Astrocyte (in vitro differentiated cells and primary cell): ENCODE measurements around the gene MAP2. TPM values are rescaled to one million over a fixed set of nuclear protein-coding genes. Genes with fewer than 3 reads are reported as not detected.

ENCODE experiments used
- DNase-seq: peaks from one replicate; pipeline ENCODE4 v3.0.0-alpha.2; 2010; ENCODE audit warnings: low read depth
- FAIRE-seq: peaks from 2 replicates; lab custom pipeline; 2011; peaks lifted over from hg19 to GRCh38; lab: Jason Lieb, UNC
- H2AFZ ChIP-seq: 2 replicates; pipeline ENCODE4 v1.6.0; 2012; ENCODE audit warnings: low read depth, low read length, inconsistent platforms
- H3K27ac ChIP-seq: 2 replicates; pipeline ENCODE4 v1.5.1; 2011; ENCODE audit warnings: low read depth, low read length, inconsistent platforms
- H3K27me3 ChIP-seq: 2 replicates; pipeline ENCODE4 v1.6.0; 2011; ENCODE audit warnings: low read length, inconsistent platforms; ENCODE audit not compliant: insufficient read depth
- H3K36me3 ChIP-seq: 2 replicates; pipeline ENCODE4 v1.5.1; 2011; ENCODE audit warnings: low read length, inconsistent platforms; ENCODE audit not compliant: insufficient read depth
- H3K4me1 ChIP-seq: 2 replicates; pipeline ENCODE4 v1.5.1; 2011; ENCODE audit warnings: low read length, inconsistent platforms; ENCODE audit not compliant: insufficient read depth
- H3K4me2 ChIP-seq: 2 replicates; pipeline ENCODE4 v1.6.0; 2012; ENCODE audit warnings: low read length, inconsistent platforms
- H3K4me3 ChIP-seq: 2 replicates; pipeline ENCODE4 v1.5.1; 2011; ENCODE audit warnings: low read depth, mild to moderate bottlenecking, low read length, inconsistent platforms; ENCODE audit not compliant: insufficient read depth
- H3K79me2 ChIP-seq: 2 replicates; pipeline ENCODE4 v1.6.0; 2012; ENCODE audit warnings: mild to moderate bottlenecking, low read length, inconsistent platforms; ENCODE audit not compliant: insufficient read depth
- H3K9ac ChIP-seq: 2 replicates; pipeline ENCODE4 v1.6.0; 2012; ENCODE audit warnings: mild to moderate bottlenecking, low read length, inconsistent platforms
- H3K9me3 ChIP-seq: 2 replicates; pipeline ENCODE4 v1.5.1; 2012; ENCODE audit warnings: low read depth, mild to moderate bottlenecking, low read length, inconsistent platforms; ENCODE audit not compliant: insufficient read depth
- H4K20me1 ChIP-seq: 2 replicates; pipeline ENCODE4 v1.6.0; 2012; ENCODE audit warnings: low read length, inconsistent platforms; ENCODE audit not compliant: insufficient read depth
- H3K27ac Mint-ChIP-seq: one replicate; pipeline ENCODE4 v1.8.0; 2021; ENCODE audit warnings: mild to moderate bottlenecking, mixed read lengths; ENCODE audit not compliant: unreplicated experiment
- H3K27me3 Mint-ChIP-seq: one replicate; pipeline ENCODE4 v1.8.0; 2021; ENCODE audit warnings: low read depth, mixed read lengths; ENCODE audit not compliant: unreplicated experiment
- H3K36me3 Mint-ChIP-seq: one replicate; pipeline ENCODE4 v1.8.0; 2021; ENCODE audit warnings: low read depth, mixed read lengths; ENCODE audit not compliant: unreplicated experiment
- H3K4me1 Mint-ChIP-seq: one replicate; pipeline ENCODE4 v1.8.0; 2021; ENCODE audit warnings: low read depth, mixed read lengths; ENCODE audit not compliant: unreplicated experiment
- H3K4me3 Mint-ChIP-seq: one replicate; pipeline ENCODE4 v1.8.0; 2021; ENCODE audit warnings: mild to moderate bottlenecking, moderate library complexity, mixed read lengths; ENCODE audit not compliant: unreplicated experiment
- H3K9me3 Mint-ChIP-seq: one replicate; pipeline ENCODE4 v1.8.0; 2021; ENCODE audit warnings: mild to moderate bottlenecking, mixed read lengths; ENCODE audit not compliant: unreplicated experiment
- EZH2 ChIP-seq: IDR thresholded peaks from 2 replicates; pipeline ENCODE4 v1.6.1; 2012; ENCODE audit warnings: mild to moderate bottlenecking, low read length, inconsistent platforms; ENCODE audit not compliant: insufficient read depth
- total RNA-seq: library from RNA; stranded (reverse); gene quantifications from 2 replicates; pipeline ENCODE4 v1.2.1, GENCODE V29; 2021
- TF ChIP-seq, protein P1 (sequence below): IDR thresholded peaks from 2 replicates; pipeline ENCODE4 v1.5.1; 2011; ENCODE audit warnings: low read depth, mild to moderate bottlenecking, inconsistent platforms, low read length, moderate library complexity; ENCODE audit not compliant: insufficient read depth

The MAP2 gene
- total RNA-seq, 1 donor from 2014 or later: 15.9 TPM

- H3K27ac ChIP-seq: no peak overlapping the region
- H3K9me3 ChIP-seq: no peaks in the 10 kb centered on the region
- no peaks in the 10 kb centered on the region for H4K20me1 ChIP-seq
- no peaks in the 10 kb centered on the region for H3K4me1 ChIP-seq
- no peaks in the 10 kb centered on the region for H3K36me3 Mint-ChIP-seq
- TF ChIP-seq EZH2: no peak
- TF ChIP-seq, protein P1, sequence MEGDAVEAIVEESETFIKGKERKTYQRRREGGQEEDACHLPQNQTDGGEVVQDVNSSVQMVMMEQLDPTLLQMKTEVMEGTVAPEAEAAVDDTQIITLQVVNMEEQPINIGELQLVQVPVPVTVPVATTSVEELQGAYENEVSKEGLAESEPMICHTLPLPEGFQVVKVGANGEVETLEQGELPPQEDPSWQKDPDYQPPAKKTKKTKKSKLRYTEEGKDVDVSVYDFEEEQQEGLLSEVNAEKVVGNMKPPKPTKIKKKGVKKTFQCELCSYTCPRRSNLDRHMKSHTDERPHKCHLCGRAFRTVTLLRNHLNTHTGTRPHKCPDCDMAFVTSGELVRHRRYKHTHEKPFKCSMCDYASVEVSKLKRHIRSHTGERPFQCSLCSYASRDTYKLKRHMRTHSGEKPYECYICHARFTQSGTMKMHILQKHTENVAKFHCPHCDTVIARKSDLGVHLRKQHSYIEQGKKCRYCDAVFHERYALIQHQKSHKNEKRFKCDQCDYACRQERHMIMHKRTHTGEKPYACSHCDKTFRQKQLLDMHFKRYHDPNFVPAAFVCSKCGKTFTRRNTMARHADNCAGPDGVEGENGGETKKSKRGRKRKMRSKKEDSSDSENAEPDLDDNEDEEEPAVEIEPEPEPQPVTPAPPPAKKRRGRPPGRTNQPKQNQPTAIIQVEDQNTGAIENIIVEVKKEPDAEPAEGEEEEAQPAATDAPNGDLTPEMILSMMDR: no peak
- no peaks in the 10 kb centered on the region for H3K79me2 ChIP-seq
- no peak overlapping the region for H3K4me3 Mint-ChIP-seq
- no peak overlapping the region for H3K27ac Mint-ChIP-seq
- no peak overlapping the region for H3K9ac ChIP-seq
- H3K4me3 ChIP-seq: no peak overlapping the region
- no peaks in the 10 kb centered on the region for H3K27me3 ChIP-seq
- H2AFZ ChIP-seq: no peak overlapping the region
- FAIRE-seq (no peak), DNase-seq (no peak)
- no peaks in the 10 kb centered on the region for H3K9me3 Mint-ChIP-seq
- no peak overlapping the region for H3K4me2 ChIP-seq
- H3K27me3 Mint-ChIP-seq: no peaks in the 10 kb centered on the region
- H3K36me3 ChIP-seq: no peaks in the 10 kb centered on the region
- H3K4me1 Mint-ChIP-seq: peaks cover 6% of the 10 kb centered on the region
Measured at GRCh38 chr2:209609531-209609930, 185.7 kb downstream of the MAP2 start.

DNA sequence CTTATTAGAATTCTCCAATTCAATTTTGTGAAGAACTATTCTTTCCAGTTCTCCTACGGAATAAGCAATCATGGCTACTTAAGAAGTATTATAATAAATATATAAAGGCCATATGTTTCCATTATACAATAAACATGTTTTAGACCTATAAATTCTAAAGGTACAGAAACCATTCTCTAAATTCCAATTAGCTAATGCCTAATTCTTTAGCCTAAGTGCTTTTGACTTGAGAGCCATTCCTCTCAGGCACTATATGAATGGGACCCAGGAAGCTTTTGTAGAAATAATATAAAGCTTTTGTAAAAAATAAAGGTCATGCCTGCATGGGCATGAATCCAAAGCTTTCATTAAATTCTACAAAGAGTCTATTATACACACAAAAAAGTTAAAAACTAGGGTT is 186.8 kb downstream of the MAP2 start:
- Mint-ChIP-seq H3K4me1 (peaks cover 13% of the 10 kb centered on the region), H3K36me3 (no peaks in the 10 kb centered on the region), H3K4me3 (no peak overlapping the region), H3K27ac (no peak overlapping the region), H3K27me3 (no peaks in the 10 kb centered on the region), H3K9me3 (no peaks in the 10 kb centered on the region)
- TF ChIP-seq EZH2: no peak
- TF ChIP-seq, protein P1: no peak
- H2AFZ ChIP-seq: no peak overlapping the region
- no peaks in the 10 kb centered on the region for H3K27me3 ChIP-seq
- no peaks in the 10 kb centered on the region for H3K36me3 ChIP-seq
- no peak overlapping the region for H3K9ac ChIP-seq
- H3K79me2 ChIP-seq: no peaks in the 10 kb centered on the region
- no peaks in the 10 kb centered on the region for H3K9me3 ChIP-seq
- no peak overlapping the region for H3K27ac ChIP-seq
- no peak overlapping the region for H3K4me2 ChIP-seq
- FAIRE-seq (no peak), DNase-seq (no peak)
- no peak overlapping the region for H3K4me3 ChIP-seq
- no peaks in the 10 kb centered on the region for H4K20me1 ChIP-seq
- H3K4me1 ChIP-seq: no peaks in the 10 kb centered on the region

DNA sequence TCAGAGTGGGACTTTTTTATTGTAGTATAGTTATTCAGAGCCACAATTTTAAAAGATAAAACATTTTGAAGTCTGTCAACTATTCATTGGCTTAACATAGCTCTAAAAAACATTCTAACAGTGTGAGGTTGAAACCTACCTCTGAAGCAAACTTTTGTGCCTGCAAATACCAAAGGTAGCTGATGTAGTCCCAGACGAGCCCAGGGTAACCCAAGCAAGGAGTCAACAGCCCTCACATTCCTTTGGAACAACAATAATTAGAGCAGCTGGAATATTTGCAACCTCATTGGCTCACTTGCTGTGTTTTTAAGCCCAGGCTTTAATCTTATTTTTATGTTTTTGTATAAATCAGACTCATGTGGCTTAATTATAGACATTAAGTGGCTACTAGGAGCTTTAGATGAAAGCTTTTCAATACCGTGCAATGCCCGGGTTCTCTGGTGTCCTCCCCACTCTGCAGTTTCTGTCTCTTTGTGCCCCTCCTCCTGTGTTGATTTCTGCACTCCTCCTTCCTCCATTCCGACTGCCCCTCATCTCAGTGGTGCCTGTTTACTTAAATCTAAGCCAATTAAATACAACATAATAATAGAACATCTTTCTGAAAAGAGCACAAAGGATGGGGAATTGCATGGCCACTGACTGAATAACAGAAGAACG is 189.9 kb downstream of the MAP2 start:
- Histone ChIP-seq H3K4me2 (no peak overlapping the region), H3K79me2 (no peaks in the 10 kb centered on the region), H3K4me3 (no peak overlapping the region), H4K20me1 (no peaks in the 10 kb centered on the region), H3K27me3 (no peaks in the 10 kb centered on the region), H3K36me3 (no peaks in the 10 kb centered on the region), H2AFZ (no peak overlapping the region), H3K9me3 (no peaks in the 10 kb centered on the region), H3K4me1 (no peaks in the 10 kb centered on the region), H3K27ac (no peak overlapping the region), H3K9ac (no peak overlapping the region)
- Mint-ChIP-seq H3K27ac (no peak overlapping the region), H3K36me3 (no peaks in the 10 kb centered on the region), H3K4me1 (peaks cover 13% of the 10 kb centered on the region), H3K9me3 (no peaks in the 10 kb centered on the region), H3K27me3 (no peaks in the 10 kb centered on the region), H3K4me3 (no peak overlapping the region)
- TF ChIP-seq, protein P1: no peak
- no peak for TF ChIP-seq EZH2
- FAIRE-seq: no peak
- DNase-seq: no peak
